ENCODE measurements around the gene PDE1A.

- TF ChIP-seq CTCF (conservative IDR thresholded peaks at IDR 0.05; ENCODE audit: low read depth, low read length), result no peak
- no peak for TF ChIP-seq EZH2 (IDR thresholded peaks at IDR 0.05; ENCODE audit: borderline replicate concordance, low read depth, low read length, poor library complexity, severe bottlenecking)
Observed at GRCh38 chr2:182367401-182367800, 59.4 kb downstream of the PDE1A start.
